Lung (tissue), 12 donors: ENCODE measurements around the gene SDF4. TPM values are rescaled to one million over a fixed set of nuclear protein-coding genes. Genes with fewer than 3 reads are reported as not detected.
A peak's percentile ranks its signal among the peaks of the same experiment; 100 is the strongest.

Source experiments
- ATAC-seq: fragments of 200-7000 bp; cut with Tn5 transposase; one replicate; pipeline ENCODE4 v1.9.1; 2020; ENCODE audit warnings: moderate number of reproducible peaks; ENCODE audit not compliant: insufficient read depth, low FRiP score
- DNase-seq, 3 donors: peaks; one replicate each; pipeline ENCODE4 v3.0.0-alpha.2; 2013 to 2017
- H3K27ac ChIP-seq, 2 donors: one replicate each; pipeline ENCODE4 v1.5.1; 2013; ENCODE audit warnings: mild to moderate bottlenecking in 2 of 2, moderate library complexity in 2 of 2, control low read depth in 1 of 2, inconsistent platforms in 1 of 2, low read depth in 1 of 2, low read length in 1 of 2
- H3K27me3 ChIP-seq, 3 donors: one replicate each; pipeline ENCODE4 v1.5.1; 2013; ENCODE audit warnings: low read length in 2 of 3; ENCODE audit not compliant: control insufficient read depth in 3 of 3, insufficient read depth in 3 of 3
- H3K36me3 ChIP-seq, 4 donors: one replicate each; pipeline ENCODE4 v1.5.1; 2013; ENCODE audit warnings: low read length in 4 of 4, mild to moderate bottlenecking in 1 of 4, moderate library complexity in 1 of 4; ENCODE audit not compliant: control insufficient read depth in 4 of 4, insufficient read depth in 4 of 4
- H3K4me1 ChIP-seq, 5 donors: one replicate each; pipeline ENCODE4 v1.5.1; 2013; ENCODE audit warnings: low read length in 5 of 5, mild to moderate bottlenecking in 2 of 5, moderate library complexity in 1 of 5; ENCODE audit not compliant: control insufficient read depth in 5 of 5, insufficient read depth in 5 of 5
- H3K4me3 ChIP-seq: one replicate; pipeline ENCODE4 v1.5.1; 2013; ENCODE audit warnings: mild to moderate bottlenecking, control low read depth, moderate library complexity
- H3K9ac ChIP-seq, 2 donors: one replicate each; pipeline ENCODE4 v1.5.1; 2013; ENCODE audit warnings: low read length in 2 of 2, control low read depth in 1 of 2; ENCODE audit not compliant: insufficient read depth in 1 of 2
- H3K9me3 ChIP-seq, 4 donors: one replicate each; pipeline ENCODE4 v1.5.1; 2013; ENCODE audit warnings: low read length in 3 of 4, mild to moderate bottlenecking in 1 of 4, moderate library complexity in 1 of 4; ENCODE audit not compliant: control insufficient read depth in 4 of 4, insufficient read depth in 3 of 4
- CTCF ChIP-seq: IDR thresholded peaks from 2 replicates; pipeline ENCODE4 v1.5.1; 2012; ENCODE audit warnings: mild to moderate bottlenecking; ENCODE audit errors: control extremely low read depth, extremely low read depth
- WGBS, 2 donors: extraction: QIAGEN DNeasy Blood & Tissue Kit; methylation state at CpG; one replicate each; pipeline ENCODE4 v1.1.7; 2013; 5-methylcytosine and 5-hydroxymethylcytosine counted together
- polyA plus RNA-seq, 2 donors: library from polyadenylated mRNA; stranded (reverse); fragments of 200-250 nt; gene quantifications; one replicate each; pipeline ENCODE4 v1.2.1, GENCODE V29; 2013
- total RNA-seq, 2 donors: library from RNA; depleted of rRNA in 1 of 2; stranded (reverse); fragments of >200 nt in 1 of 2; gene quantifications; one replicate each; pipeline ENCODE4 v1.2.1, GENCODE V29; 2014 to 2021
- donor health status: control.
- donor health status: control.
- donor health status: Bipolar disorder and iron deficiency.
- donor health status: healthy.
- donor health status: DM: yes; HTN: yes; CAD: no.

The SDF4 gene
- total and polyA plus RNA-seq, 4 donors = 65.7 to 189 (median 143) TPM

- Histone ChIP-seq H3K27me3 (no peaks in the 10 kb centered on the region), H3K4me3 (no peak overlapping the region), H3K4me1 (peaks cover 11 to 31% (median 17%) of the 10 kb centered on the region in 5 donors), H3K36me3 (peaks cover 0 to 15% (median 2%) of the 10 kb centered on the region in 4 donors), H3K27ac (peak overlapping the region in 1 of 2 donors; percentile 11), H3K9ac (peak overlapping the region in 1 of 2 donors; percentile 55), H3K9me3 (no peaks in the 10 kb centered on the region)
- 71 to 81% methylated on average over 7 of the region's 7 CpGs for WGBS, 2 donors
- no peak for DNase-seq
- no peak for ATAC-seq
- no peak for TF ChIP-seq CTCF
Observed at GRCh38 chr1:1270813-1271212, 39.0 kb upstream of the SDF4 start.

- TF ChIP-seq CTCF = no peak
- peaks cover 0 to 25% (median 9%) of the 10 kb centered on the region in 4 donors for H3K36me3 ChIP-seq
- H3K4me1 ChIP-seq = peaks cover 11 to 24% (median 17%) of the 10 kb centered on the region in 5 donors
- DNase-seq (no peak), ATAC-seq (no peak)
- no peak overlapping the region for H3K27ac ChIP-seq
- H3K27me3 ChIP-seq = no peaks in the 10 kb centered on the region
- 97 to 98% methylated on average over 13 of the region's 13 CpGs for WGBS, 2 donors
- no peak overlapping the region for H3K4me3 ChIP-seq
- no peaks in the 10 kb centered on the region for H3K9me3 ChIP-seq
- no peak overlapping the region for H3K9ac ChIP-seq
Observed at GRCh38 chr1:1268284-1268682, 36.5 kb upstream of the SDF4 start.

GRCh38 chr1:1267488-1268283 lies 35.9 kb upstream of the SDF4 start:
- Histone ChIP-seq H3K27me3 (no peaks in the 10 kb centered on the region), H3K4me3 (no peak overlapping the region), H3K4me1 (peaks cover 11 to 23% (median 15%) of the 10 kb centered on the region in 5 donors), H3K9ac (no peak overlapping the region), H3K27ac (no peak overlapping the region), H3K9me3 (no peaks in the 10 kb centered on the region), H3K36me3 (peaks cover 2 to 29% (median 9%) of the 10 kb centered on the region in 4 donors)
- WGBS, 2 donors = 96% methylated on average over 39 of the region's 39 CpGs
- no peak for ATAC-seq
- TF ChIP-seq CTCF = no peak
- no peak for DNase-seq
